Measurements from ENCODE around the gene IL1B.

The IL1B gene

GRCh38 chr2:112807233-112807807 lies 29.3 kb downstream of the IL1B start:
- DNase-seq (ENCODE audit: low read depth, low spot score), result no peak

- DNase-seq (ENCODE audit: low read depth, low spot score), result no peak
Measured at GRCh38 chr2:112805542-112805941, 31.0 kb downstream of the IL1B start.

- no peak for DNase-seq (ENCODE audit: low read depth, low spot score)
Measured at GRCh38 chr2:112803691-112804521, 32.7 kb downstream of the IL1B start.

GRCh38 chr2:112800881-112801583 lies 35.5 kb downstream of the IL1B start:
- no peak for DNase-seq (ENCODE audit: low read depth, low spot score)

GRCh38 chr2:112798979-112799975 lies 37.3 kb downstream of the IL1B start:
- DNase-seq (ENCODE audit: low read depth, low spot score), result no peak

- DNase-seq (ENCODE audit: low read depth, low spot score), result no peak
Measured at GRCh38 chr2:112796486-112796885, 40.1 kb downstream of the IL1B start.

- no peak for DNase-seq (ENCODE audit: low read depth, low spot score)
Measured at GRCh38 chr2:112795774-112796173, 40.8 kb downstream of the IL1B start.

- DNase-seq (ENCODE audit: low read depth, low spot score), result no peak
Measured at GRCh38 chr2:112794841-112795240, 41.7 kb downstream of the IL1B start.

- DNase-seq (ENCODE audit: low read depth, low spot score), result no peak
Measured at GRCh38 chr2:112794131-112794733, 42.3 kb downstream of the IL1B start.

- no peak for DNase-seq (ENCODE audit: low read depth, low spot score)
Measured at GRCh38 chr2:112793449-112793978, 43.1 kb downstream of the IL1B start.

- no peak for DNase-seq (ENCODE audit: low read depth, low spot score)
Measured at GRCh38 chr2:112792419-112792818, 44.2 kb downstream of the IL1B start.

GRCh38 chr2:112791693-112792230 lies 44.8 kb downstream of the IL1B start:
- no peak for DNase-seq (ENCODE audit: low read depth, low spot score)

GRCh38 chr2:112791019-112791418 lies 45.6 kb downstream of the IL1B start:
- no peak for DNase-seq (ENCODE audit: low read depth, low spot score)

- no peak for DNase-seq (ENCODE audit: low read depth, low spot score)
Measured at GRCh38 chr2:112790305-112790704, 46.3 kb downstream of the IL1B start.

GRCh38 chr2:112789186-112789585 lies 47.4 kb downstream of the IL1B start:
- DNase-seq (ENCODE audit: low read depth, low spot score), result no peak

GRCh38 chr2:112788653-112789052 lies 47.9 kb downstream of the IL1B start:
- no peak for DNase-seq (ENCODE audit: low read depth, low spot score)

GRCh38 chr2:112787729-112788393 lies 48.7 kb downstream of the IL1B start:
- no peak for DNase-seq (ENCODE audit: low read depth, low spot score)

- no peak for DNase-seq (ENCODE audit: low read depth, low spot score)
Measured at GRCh38 chr2:112787294-112787693, 49.3 kb downstream of the IL1B start.

- no peak for DNase-seq (ENCODE audit: low read depth, low spot score)
Measured at GRCh38 chr2:112784199-112785189, 52.1 kb downstream of the IL1B start, which contains the start of gene IL1A. TSS of gene IL1A (minus strand) at chr2:112784493. CDS start at chr2:112783770, 723 bp downstream.

Measured in activated CD4-positive, CD25-positive, alpha-beta regulatory T cell treated with anti-CD3 and anti-CD28 coated beads, Interleukin-2, amount 50 U/mL, for 16 hours (primary cell).